ENCODE results near the gene ACTL6B. TPM values are rescaled to one million over a fixed set of nuclear protein-coding genes. Genes with fewer than 3 reads are reported as not detected.

ACTL6B gene
- polyA plus RNA-seq, 1 donor (not counting 4 experiments of a cell fraction or from before 2014, with no cell fraction given) = not detected

GRCh38 chr7:100620239-100620638 is 36.0 kb downstream of the ACTL6B start:
- H4K20me1 ChIP-seq (ENCODE audit: control insufficient read depth, extremely low read depth, insufficient read depth, low read length) = no peaks in the 10 kb centered on the region
- TF ChIP-seq CTCF (optimal IDR thresholded peaks at IDR 0.05 in 1 of 3, IDR thresholded peaks at IDR 0.05 in 1 of 3, conservative IDR thresholded peaks at IDR 0.05 in 1 of 3; ENCODE audit: extremely low read depth in 1 of 3, insufficient read depth in 2 of 3, low read length in 3 of 3) = no peak
- TF ChIP-seq EZH2 (IDR thresholded peaks at IDR 0.05; ENCODE audit: low read length) = no peak
- H3K4me3 ChIP-seq (ENCODE audit: control insufficient read depth in 2 of 3, extremely low read depth in 1 of 3, insufficient read depth in 2 of 3, low read depth in 1 of 3, low read length in 3 of 3) = no peak overlapping the region
- H3K36me3 ChIP-seq (ENCODE audit: control insufficient read depth in 2 of 2, extremely low read depth in 1 of 2, insufficient read depth in 2 of 2, low read length in 2 of 2) = no peaks in the 10 kb centered on the region
- H3K4me1 ChIP-seq (ENCODE audit: control insufficient read depth, extremely low read depth, insufficient read depth, low read length) = no peaks in the 10 kb centered on the region
- H3K9me1 ChIP-seq (ENCODE audit: control insufficient read depth, extremely low read depth, insufficient read depth, low read length) = no peaks in the 10 kb centered on the region
- no peaks in the 10 kb centered on the region for H3K27me3 ChIP-seq (ENCODE audit: control insufficient read depth, extremely low read depth, insufficient read depth, low read length)
- H3K9ac ChIP-seq (ENCODE audit: control insufficient read depth, extremely low read depth, insufficient read depth, low read length) = no peak overlapping the region
- DNase-seq (ENCODE audit: low read depth, low spot score) (no peak), FAIRE-seq (no peak)
- H3K4me2 ChIP-seq (ENCODE audit: control insufficient read depth, extremely low read depth, insufficient read depth, low read depth, low read length) = no peak overlapping the region
- H2AFZ ChIP-seq (ENCODE audit: control insufficient read depth, low read length) = no peak overlapping the region
- H3K79me2 ChIP-seq (ENCODE audit: control insufficient read depth, insufficient read depth, low read length) = no peaks in the 10 kb centered on the region
- dilution Hi-C loops (cut with MboI; ENCODE audit: extremely low pct_ligation_motif_present, low sequenced_read_pairs) = no loop called here
- H3K27ac ChIP-seq (ENCODE audit: control insufficient read depth, insufficient read depth, low read length) = no peak overlapping the region
- no peaks in the 10 kb centered on the region for H3K9me3 ChIP-seq (ENCODE audit: control insufficient read depth, low read depth, low read length)

- FAIRE-seq = no peak
Observed at GRCh38 chr7:100614308-100614861, 41.9 kb downstream of the ACTL6B start.

More at GRCh38 chr7:100614308-100614861, 41.9 kb downstream of the ACTL6B start:
- Histone ChIP-seq H2AFZ (ENCODE audit: control insufficient read depth, low read length) (no peak overlapping the region), H3K36me3 (ENCODE audit: control insufficient read depth in 2 of 2, extremely low read depth in 1 of 2, insufficient read depth in 2 of 2, low read length in 2 of 2) (no peaks in the 10 kb centered on the region), H3K4me2 (ENCODE audit: control insufficient read depth, extremely low read depth, insufficient read depth, low read depth, low read length) (no peak overlapping the region), H3K4me3 (ENCODE audit: control insufficient read depth in 2 of 3, extremely low read depth in 1 of 3, insufficient read depth in 2 of 3, low read depth in 1 of 3, low read length in 3 of 3) (no peak overlapping the region), H4K20me1 (ENCODE audit: control insufficient read depth, extremely low read depth, insufficient read depth, low read length) (no peaks in the 10 kb centered on the region), H3K9me3 (ENCODE audit: control insufficient read depth, low read depth, low read length) (no peaks in the 10 kb centered on the region), H3K79me2 (ENCODE audit: control insufficient read depth, insufficient read depth, low read length) (no peaks in the 10 kb centered on the region), H3K4me1 (ENCODE audit: control insufficient read depth, extremely low read depth, insufficient read depth, low read length) (peaks cover 9% of the 10 kb centered on the region), H3K9me1 (ENCODE audit: control insufficient read depth, extremely low read depth, insufficient read depth, low read length) (no peaks in the 10 kb centered on the region), H3K9ac (ENCODE audit: control insufficient read depth, extremely low read depth, insufficient read depth, low read length) (no peak overlapping the region), H3K27me3 (ENCODE audit: control insufficient read depth, extremely low read depth, insufficient read depth, low read length) (no peaks in the 10 kb centered on the region), H3K27ac (ENCODE audit: control insufficient read depth, insufficient read depth, low read length) (no peak overlapping the region)
- DNase-seq (ENCODE audit: low read depth, low spot score) = no peak
- TF ChIP-seq EZH2 (IDR thresholded peaks at IDR 0.05; ENCODE audit: low read length) = no peak
- dilution Hi-C loops (cut with MboI; ENCODE audit: extremely low pct_ligation_motif_present, low sequenced_read_pairs) = no loop called here
